Measurements from ENCODE around the gene IRF4.

IRF4 gene

DNA sequence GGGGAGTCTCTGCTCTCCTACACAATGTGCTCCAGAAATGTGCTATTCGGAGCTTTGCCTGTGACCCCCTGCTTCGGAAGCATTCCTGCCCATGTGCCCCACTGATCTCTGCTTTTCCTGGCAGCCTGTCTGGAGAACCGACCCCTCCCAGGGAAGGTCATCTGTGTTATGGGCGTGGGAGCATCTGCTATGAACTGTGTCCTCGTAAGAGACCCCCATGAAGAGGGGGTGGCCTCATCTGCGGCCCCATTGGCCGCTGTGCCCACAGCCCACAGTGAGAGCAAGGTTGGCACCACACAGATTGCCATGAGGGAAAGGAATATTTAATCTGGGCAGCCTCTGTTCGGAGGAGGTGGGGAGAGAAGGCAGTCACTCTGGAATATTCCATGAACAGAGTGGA, 32.7 kb upstream of the IRF4 start:
- Histone ChIP-seq H3K9me3 (peaks cover 0 to 12% (median 10%) of the 10 kb centered on the region in 3 donors), H3K36me3 (no peaks in the 10 kb centered on the region), H3K4me3 (no peak overlapping the region), H3K27me3 (no peaks in the 10 kb centered on the region), H3K27ac (no peak overlapping the region), H3K4me1 (no peaks in the 10 kb centered on the region)
- intact Hi-C loops (cut with DNase I; ENCODE audit: low total_unique reads): no loop called here
- TF ChIP-seq, protein P1, sequence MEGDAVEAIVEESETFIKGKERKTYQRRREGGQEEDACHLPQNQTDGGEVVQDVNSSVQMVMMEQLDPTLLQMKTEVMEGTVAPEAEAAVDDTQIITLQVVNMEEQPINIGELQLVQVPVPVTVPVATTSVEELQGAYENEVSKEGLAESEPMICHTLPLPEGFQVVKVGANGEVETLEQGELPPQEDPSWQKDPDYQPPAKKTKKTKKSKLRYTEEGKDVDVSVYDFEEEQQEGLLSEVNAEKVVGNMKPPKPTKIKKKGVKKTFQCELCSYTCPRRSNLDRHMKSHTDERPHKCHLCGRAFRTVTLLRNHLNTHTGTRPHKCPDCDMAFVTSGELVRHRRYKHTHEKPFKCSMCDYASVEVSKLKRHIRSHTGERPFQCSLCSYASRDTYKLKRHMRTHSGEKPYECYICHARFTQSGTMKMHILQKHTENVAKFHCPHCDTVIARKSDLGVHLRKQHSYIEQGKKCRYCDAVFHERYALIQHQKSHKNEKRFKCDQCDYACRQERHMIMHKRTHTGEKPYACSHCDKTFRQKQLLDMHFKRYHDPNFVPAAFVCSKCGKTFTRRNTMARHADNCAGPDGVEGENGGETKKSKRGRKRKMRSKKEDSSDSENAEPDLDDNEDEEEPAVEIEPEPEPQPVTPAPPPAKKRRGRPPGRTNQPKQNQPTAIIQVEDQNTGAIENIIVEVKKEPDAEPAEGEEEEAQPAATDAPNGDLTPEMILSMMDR (IDR thresholded peaks at IDR 0.05): no peak
- DNase-seq: peak in 1 of 2 donors; percentile 60

DNA sequence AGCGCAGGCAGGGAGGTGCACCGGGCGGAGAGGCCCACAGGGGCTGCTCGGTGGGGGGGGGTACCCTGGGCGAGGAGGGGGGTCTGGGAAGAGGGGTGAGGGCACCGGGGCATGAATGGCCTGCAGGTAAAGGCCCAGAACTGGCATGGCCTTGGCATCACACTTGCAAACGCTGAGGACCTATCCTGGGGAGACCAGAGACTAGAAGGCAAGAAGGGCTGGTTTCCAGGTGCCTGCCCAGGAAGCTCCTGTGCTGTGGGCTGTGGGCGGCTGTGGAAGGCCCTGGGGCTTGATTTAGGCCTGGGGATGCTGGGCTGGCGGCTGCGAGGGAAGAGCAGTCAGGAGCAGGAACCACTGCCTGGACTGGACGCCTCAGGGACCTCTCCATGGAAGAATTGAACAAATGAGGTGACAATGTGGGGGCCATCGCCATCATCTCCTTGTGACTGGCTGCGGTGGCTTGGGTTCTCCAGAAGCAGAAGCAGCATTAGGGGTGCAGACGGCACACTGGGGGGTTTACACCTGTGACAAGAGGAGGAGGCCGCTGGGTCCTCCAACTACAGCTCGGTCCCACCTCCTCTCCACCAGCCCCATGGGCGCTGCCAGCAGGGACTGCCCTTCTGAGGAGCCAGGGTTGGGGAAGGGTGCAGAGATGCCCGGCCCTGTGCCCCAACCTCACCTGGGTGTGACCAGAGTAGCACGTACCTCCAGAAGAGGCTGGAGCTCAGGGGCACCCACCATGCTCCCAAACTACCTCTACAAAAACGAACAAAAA, 32.1 kb upstream of the IRF4 start:
- TF ChIP-seq, protein P1 (IDR thresholded peaks at IDR 0.05): no peak
- no peaks in the 10 kb centered on the region for H3K27me3 ChIP-seq
- peaks cover 0 to 16% (median 12%) of the 10 kb centered on the region in 3 donors for H3K9me3 ChIP-seq
- H3K4me3 ChIP-seq: no peak overlapping the region
- intact Hi-C loops (cut with DNase I; ENCODE audit: low total_unique reads): no loop called here
- no peaks in the 10 kb centered on the region for H3K36me3 ChIP-seq
- H3K27ac ChIP-seq: no peak overlapping the region
- no peak for DNase-seq
- no peaks in the 10 kb centered on the region for H3K4me1 ChIP-seq

DNA sequence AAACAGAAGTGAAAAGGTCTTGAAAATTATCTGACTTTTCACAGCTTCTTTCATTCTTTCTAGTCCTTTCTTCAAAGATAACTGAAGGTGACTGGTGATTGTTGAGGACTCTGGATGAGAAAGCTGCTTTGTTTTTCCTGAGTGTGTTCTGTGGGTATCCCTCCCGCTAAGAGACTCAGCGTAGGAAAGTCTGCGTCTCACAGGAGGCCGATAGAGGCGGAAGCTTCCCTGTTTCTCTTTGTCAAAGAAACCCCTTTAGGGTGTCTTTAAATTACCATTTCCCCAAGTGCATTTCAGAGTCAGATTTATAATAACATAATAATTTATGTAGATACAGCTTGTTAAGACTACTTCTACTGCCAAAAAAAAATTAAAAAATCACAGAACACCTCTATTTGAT, 31.2 kb upstream of the IRF4 start:
- intact Hi-C loops (cut with DNase I; ENCODE audit: low total_unique reads): no loop called here
- DNase-seq: no peak
- Histone ChIP-seq H3K4me1 (no peaks in the 10 kb centered on the region), H3K27ac (no peak overlapping the region), H3K27me3 (no peaks in the 10 kb centered on the region), H3K4me3 (no peak overlapping the region), H3K36me3 (no peaks in the 10 kb centered on the region), H3K9me3 (peaks cover 0 to 17% (median 12%) of the 10 kb centered on the region in 3 donors)
- TF ChIP-seq, protein P1 (IDR thresholded peaks at IDR 0.05): no peak

DNA sequence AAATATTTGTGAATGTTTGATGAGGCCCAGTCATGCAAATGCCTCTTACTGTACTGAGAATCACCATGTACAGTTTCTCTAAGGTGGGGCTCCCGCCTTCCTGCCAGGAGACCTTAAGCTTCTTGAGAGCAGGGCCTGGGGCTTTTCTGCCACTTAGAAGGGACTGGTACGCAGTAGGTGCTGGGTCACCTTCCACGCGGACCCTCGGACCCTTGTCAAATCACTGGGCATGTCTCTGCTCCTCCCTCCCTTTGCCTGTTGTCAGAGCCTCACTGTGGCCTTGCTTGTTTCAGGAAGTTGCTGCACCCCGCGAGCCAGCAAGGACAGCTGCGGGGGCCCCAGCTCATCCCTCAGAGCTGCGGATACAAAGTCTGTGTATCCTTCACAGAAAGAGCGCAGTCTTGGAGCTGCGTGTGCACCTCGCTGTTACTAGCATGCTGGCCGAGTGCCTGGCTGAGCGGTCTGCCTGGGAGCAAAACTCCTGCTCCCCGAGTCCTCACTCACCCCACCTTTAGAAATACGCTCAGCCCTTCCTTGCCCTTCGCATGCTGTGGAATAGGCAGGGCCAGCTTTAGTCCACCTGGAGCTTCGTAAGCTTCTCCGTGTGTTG, 30.7 kb upstream of the IRF4 start:
- Histone ChIP-seq H3K27ac (no peak overlapping the region), H3K4me1 (no peaks in the 10 kb centered on the region), H3K27me3 (no peaks in the 10 kb centered on the region), H3K9me3 (peaks cover 0 to 17% (median 12%) of the 10 kb centered on the region in 3 donors), H3K4me3 (no peak overlapping the region), H3K36me3 (no peaks in the 10 kb centered on the region)
- TF ChIP-seq, protein P1 (IDR thresholded peaks at IDR 0.05): no peak
- no peak for DNase-seq
- intact Hi-C loops (cut with DNase I; ENCODE audit: low total_unique reads): no loop called here

DNA sequence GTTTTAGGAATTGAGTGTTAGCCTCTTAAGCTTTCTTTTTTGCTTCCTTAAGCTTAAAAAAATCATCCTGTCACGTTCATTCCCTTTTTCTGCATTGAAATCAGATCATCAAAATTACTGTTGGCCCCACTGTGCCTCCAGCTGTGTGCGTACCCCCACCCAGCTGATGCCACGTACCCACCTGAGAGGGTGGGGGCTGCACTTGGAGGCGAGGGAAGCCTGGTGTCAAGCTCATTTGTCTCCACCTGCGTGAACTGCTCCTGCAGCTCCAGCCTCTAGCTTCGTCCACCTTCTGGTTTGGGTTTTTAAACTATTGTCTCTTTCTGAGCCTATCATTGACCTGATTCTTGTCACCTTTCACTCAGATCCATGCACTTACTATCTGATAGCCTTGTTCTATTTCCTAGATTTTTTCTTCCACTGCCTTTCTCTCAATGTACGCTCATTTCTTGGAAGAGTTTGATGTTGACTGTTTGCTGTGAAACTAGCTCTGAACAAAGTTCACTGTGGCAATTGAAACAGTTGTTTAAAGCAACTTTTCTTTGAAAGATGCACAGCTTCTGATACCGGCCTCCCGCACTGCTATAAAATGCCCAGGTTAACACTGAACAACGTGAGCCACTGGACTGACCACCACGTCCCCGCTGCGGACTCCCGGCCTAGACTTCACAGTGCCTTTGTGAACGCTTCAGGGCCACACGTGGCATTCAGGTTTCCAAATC, 30.0 kb upstream of the IRF4 start:
- intact Hi-C loops (cut with DNase I; ENCODE audit: low total_unique reads): no loop called here
- Histone ChIP-seq H3K4me1 (no peaks in the 10 kb centered on the region), H3K9me3 (peaks cover 0 to 17% (median 12%) of the 10 kb centered on the region in 3 donors), H3K27me3 (no peaks in the 10 kb centered on the region), H3K36me3 (no peaks in the 10 kb centered on the region), H3K27ac (no peak overlapping the region), H3K4me3 (no peak overlapping the region)
- DNase-seq: no peak
- TF ChIP-seq, protein P1 (IDR thresholded peaks at IDR 0.05): no peak
